HG03575 (cell line): ENCODE results near the gene STEAP4.
"Not testable (repeated sequence)": the region's sequence is repeated elsewhere in the genome, so short reads cannot be mapped to it uniquely, and the experiment has no call there.

Source experiments
- ATAC-seq: cut with Tn5 transposase; IDR thresholded peaks from one replicate; pipeline ENCODE4 v1.9.1; 2021; ENCODE audit not compliant: unreplicated experiment, insufficient number of reproducible peaks, low FRiP score; ENCODE audit errors: extremely low read depth

STEAP4 gene

GRCh38 chr7:88279323-88279722, 27.4 kb downstream of the STEAP4 start:
- ATAC-seq = no peak

GRCh38 chr7:88278881-88279280, 27.8 kb downstream of the STEAP4 start:
- ATAC-seq = no peak

- ATAC-seq = no peak
These were observed 30.0 kb downstream of the STEAP4 start for GRCh38 chr7:88276605-88277153.

- ATAC-seq = not testable (repeated sequence)
These were observed 31.8 kb downstream of the STEAP4 start for GRCh38 chr7:88274856-88275255.

- ATAC-seq = no peak
These were observed 37.1 kb downstream of the STEAP4 start for GRCh38 chr7:88269586-88269985.

- no peak for ATAC-seq
These were observed 37.8 kb downstream of the STEAP4 start for GRCh38 chr7:88268858-88269257.

GRCh38 chr7:88268051-88268450, 38.6 kb downstream of the STEAP4 start:
- no peak for ATAC-seq

- ATAC-seq = no peak
These were observed 39.3 kb downstream of the STEAP4 start for GRCh38 chr7:88267421-88267820.

GRCh38 chr7:88264987-88265386, 41.7 kb downstream of the STEAP4 start:
- ATAC-seq = not testable (repeated sequence)

- no peak for ATAC-seq
These were observed 44.1 kb downstream of the STEAP4 start for GRCh38 chr7:88262562-88262961.

- no peak for ATAC-seq
These were observed 46.0 kb downstream of the STEAP4 start for GRCh38 chr7:88260719-88261118.

- no peak for ATAC-seq
These were observed 46.9 kb downstream of the STEAP4 start for GRCh38 chr7:88259656-88260380.

GRCh38 chr7:88258296-88258695, 48.4 kb downstream of the STEAP4 start:
- not testable (repeated sequence) for ATAC-seq

- ATAC-seq = no peak
These were observed 49.8 kb downstream of the STEAP4 start for GRCh38 chr7:88256906-88257305.

- no peak for ATAC-seq
These were observed 51.8 kb downstream of the STEAP4 start for GRCh38 chr7:88254721-88255424.

GRCh38 chr7:88253640-88254039, 53.1 kb downstream of the STEAP4 start:
- no peak for ATAC-seq

- no peak for ATAC-seq
These were observed 62.4 kb downstream of the STEAP4 start for GRCh38 chr7:88244258-88244657.

GRCh38 chr7:88243345-88243909, 63.3 kb downstream of the STEAP4 start:
- peak; percentile 48 for ATAC-seq

GRCh38 chr7:88239852-88240251, 66.8 kb downstream of the STEAP4 start:
- ATAC-seq = no peak

GRCh38 chr7:88233828-88234227, 72.9 kb downstream of the STEAP4 start:
- ATAC-seq = no peak
